ENCODE results near the gene PGC.
A peak's percentile ranks its signal among the peaks of the same experiment; 100 is the strongest.

Gene PGC

DNA sequence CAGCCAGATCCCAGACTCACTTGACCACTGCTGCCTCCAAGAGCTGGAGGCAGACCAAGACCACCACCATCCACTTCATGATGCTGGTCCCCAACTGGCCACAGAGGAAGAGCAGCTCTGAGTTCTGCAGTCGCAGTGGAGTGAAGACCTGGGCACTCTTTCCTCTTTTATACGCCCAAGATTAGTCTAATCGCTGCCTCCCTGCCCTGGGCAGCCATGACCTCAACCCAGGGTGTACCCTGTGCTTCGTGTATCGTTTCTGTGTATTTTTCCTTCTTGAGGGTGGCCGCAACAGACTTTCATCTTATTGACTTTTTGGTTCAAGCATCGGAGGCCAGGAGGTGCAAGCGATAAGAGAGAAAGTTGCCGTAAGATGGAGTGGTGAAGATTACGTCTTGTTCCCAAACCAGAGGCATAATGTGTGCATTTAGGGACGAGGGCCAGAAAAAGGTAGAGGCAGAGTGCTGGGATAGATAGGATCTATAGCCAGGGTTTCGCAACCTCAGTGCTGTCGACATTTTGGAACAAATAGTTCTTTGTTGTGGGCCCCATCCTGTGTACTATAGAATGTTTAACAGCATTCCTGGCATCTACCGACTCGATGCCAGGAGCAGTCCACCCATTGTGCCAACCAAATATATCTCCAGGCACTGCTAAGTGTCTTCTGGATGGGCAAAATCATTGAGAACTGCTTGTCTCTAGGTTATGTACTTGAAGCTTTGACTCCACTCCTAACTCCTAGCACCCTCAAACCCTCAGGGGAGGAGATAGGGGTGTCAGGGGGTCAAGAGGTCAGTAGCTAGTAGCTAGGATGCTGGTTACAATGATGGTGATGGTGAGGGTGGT lies at the start of gene PGC:
TSS of gene PGC (minus strand) at position 142 of the 846 bp plus-strand sequence. CDS start at position 79, 63 bp downstream.
- no peak for DNase-seq

- no peak for DNase-seq
Observed at GRCh38 chr6:41796474-41796873, 49.3 kb upstream of the PGC start.

DNA sequence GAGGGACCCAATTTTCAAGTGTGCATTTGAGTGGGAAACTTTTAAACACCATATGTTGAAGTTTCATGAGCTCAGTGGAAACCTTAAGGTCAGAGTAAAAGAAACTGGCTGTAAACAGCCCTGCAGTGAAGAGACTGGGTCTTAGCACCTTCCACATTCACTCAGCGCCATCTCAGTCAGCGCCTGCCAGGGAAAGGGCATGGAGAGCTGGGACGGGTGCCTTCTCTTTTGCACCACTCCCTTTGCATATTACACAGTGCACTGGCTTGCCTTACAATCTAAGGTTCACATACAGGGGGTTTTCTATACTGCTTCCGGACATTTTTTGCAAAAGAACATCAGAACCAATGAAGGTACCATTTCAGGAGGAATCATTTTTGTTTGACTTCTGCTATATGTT lies 44.8 kb upstream of the PGC start:
- DNase-seq: no peak

GRCh38 chr6:41791305-41791704 lies 44.1 kb upstream of the PGC start:
- no peak for DNase-seq

- no peak for DNase-seq
Observed at GRCh38 chr6:41790045-41790444, 42.8 kb upstream of the PGC start.

DNA sequence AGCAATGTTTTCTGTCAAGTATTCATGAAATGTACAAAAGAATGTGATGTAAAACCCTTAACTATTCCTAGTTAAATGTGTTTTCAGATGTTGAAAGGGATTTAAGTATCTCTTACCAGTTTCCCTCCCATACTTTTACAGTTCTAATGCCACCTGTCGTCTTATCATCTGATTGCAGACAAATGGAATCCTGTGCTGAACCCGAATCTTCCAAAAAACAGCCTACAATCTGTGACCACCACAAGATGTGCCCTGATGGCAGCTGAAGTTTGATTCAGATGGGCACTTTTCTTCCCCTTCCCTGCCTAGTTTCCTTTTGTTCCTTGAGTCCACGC lies 42.2 kb upstream of the PGC start:
- DNase-seq: no peak

DNA sequence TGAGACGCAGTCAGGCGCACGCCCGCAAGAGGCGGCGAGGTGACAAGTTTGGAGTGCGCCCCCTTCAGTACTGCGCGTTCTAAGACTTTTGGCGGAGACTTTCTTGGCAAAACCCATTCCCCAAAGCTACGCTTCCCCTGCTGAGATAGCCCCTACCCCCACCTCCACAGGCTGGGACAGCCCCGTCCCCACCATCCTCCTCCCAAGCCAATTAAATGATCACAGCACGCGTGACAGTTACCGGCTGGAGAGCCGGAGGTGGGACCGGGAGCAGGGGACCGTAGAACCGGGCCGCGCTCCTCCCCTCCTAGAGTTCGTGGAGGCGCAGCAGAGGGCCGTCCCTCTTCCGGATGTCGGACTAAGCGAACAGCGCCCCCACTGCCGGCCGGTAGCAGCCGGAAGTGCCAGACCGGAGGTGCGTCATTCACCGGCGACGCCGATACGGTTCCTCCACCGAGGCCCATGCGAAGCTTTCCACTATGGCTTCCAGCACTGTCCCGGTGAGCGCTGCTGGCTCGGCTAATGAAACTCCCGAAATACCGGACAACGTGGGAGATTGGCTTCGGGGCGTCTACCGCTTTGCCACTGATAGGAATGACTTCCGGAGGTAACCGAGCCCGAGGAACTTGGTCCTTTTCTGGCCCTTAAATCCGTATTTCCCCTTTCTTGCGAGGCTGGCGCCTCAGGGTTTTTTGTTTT lies 40.2 kb upstream of the PGC start, which contains the start of gene TOMM6:
TSS of gene TOMM6 (plus strand) at position 476 of the 699 bp plus-strand sequence. CDS start at position 480, 4 bp downstream.
- peak; percentile 95 for DNase-seq

DNA sequence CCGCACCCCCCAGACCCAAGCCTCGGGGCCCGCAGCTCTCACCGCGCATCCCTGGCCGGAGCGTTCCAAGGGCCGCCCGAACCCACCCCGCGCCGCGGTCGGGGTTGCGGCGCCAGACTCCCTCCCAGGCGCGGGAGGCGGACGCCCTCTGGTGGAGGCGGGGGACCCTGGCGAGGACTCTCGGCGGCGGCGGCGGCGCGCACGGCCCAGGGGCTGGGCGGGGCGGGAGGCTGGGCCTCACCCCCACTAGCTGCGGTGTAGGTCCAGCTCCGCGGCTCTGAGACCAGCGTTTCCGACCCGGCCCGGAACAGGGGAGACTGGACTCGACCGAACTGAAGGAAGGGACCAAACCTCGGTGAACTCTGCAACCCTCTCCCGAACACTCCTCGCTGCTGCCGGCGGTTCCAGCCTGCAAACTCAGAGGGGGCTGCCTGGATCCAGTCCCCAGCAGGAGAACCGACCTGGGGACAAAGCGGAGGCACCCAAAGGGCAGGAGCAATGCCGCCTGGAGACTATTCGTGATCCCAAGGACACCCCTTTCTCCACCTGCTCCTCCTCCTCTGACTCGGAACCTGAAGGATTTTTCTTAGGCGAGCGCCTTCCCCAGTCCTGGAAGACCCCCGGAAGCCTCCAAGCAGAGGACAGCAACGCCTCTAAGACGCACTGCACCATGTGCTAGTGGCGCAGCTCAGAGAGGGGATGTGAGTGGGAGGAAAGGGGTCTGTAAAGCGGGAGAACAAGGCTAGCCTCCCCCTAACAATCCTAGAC lies 39.4 kb upstream of the PGC start:
- DNase-seq: peak; percentile 91

GRCh38 chr6:41785689-41786450 lies 38.7 kb upstream of the PGC start:
- no peak for DNase-seq

DNA sequence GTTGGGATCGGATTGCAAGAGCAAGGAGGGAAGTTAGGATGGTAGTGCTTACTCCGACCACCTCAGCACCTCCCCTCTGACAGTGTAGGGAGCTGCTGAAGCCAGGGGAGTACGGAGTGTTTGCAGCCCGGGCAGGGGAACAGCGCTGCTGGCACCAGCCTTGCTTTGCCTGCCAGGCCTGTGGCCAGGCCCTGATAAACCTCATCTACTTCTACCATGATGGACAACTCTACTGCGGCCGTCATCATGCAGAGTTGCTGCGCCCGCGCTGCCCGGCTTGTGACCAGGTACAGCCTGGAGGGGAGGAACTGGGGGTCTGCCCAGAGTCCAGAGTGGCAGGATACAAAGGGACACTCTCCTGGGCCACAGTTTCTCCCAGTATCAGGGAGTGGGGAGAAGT lies 38.1 kb upstream of the PGC start:
- no peak for DNase-seq

DNA sequence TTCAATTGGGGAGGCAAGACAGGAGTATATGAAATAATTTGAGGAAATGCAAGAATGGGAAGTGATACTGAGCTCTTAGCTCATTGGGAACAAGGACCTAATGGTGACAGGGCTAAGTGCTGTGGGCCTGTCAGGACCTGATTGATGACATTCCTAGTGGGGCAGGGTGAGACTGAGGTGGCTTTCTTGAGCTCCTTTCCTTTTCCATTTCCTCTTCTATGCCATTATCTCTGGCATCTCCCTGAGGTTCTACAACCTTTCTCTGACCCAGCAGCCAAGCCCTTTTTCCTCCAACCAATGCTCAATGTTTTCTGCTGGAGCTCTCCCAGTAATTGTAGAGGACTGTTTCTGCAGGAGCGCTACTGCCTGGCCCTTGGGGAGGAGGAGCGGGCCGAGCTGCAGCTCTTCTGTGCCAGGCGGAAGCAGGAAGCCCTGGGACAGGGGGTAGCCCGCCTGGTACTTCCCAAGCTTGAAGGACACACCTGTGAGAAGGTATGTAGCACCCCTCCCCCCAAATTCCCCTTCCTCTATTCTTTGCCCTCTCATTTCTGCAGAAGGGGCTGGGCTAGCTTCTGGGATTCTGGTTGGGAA lies 37.5 kb upstream of the PGC start:
- DNase-seq: no peak

GRCh38 chr6:41783106-41783780 lies 36.0 kb upstream of the PGC start:
- DNase-seq: no peak

DNA sequence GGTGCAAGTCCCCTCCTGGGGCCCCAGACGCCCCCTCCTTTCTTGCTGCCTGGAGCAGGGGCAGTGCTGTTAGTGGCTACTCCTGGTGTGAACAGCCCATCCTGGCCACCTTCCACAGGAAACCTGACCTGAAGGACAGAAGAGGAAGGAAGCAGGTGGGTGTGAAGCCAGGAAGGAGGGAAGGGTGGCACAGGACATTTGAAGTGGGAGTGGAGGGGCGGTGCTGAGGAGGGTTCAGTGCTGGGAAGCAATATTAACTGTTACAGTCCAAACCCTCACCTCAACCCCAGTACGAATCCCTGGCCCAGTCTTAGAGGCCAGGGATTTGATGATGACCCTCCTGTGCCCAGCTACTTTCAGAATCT lies 34.2 kb upstream of the PGC start:
- DNase-seq: no peak

- DNase-seq: no peak
Observed at GRCh38 chr6:41780551-41781365, 33.6 kb upstream of the PGC start, which contains the start of gene PRICKLE4. PRICKLE4 (plus strand) TSS chr6:41780782; CDS start chr6:41783474, 2,692 bp downstream.

DNA sequence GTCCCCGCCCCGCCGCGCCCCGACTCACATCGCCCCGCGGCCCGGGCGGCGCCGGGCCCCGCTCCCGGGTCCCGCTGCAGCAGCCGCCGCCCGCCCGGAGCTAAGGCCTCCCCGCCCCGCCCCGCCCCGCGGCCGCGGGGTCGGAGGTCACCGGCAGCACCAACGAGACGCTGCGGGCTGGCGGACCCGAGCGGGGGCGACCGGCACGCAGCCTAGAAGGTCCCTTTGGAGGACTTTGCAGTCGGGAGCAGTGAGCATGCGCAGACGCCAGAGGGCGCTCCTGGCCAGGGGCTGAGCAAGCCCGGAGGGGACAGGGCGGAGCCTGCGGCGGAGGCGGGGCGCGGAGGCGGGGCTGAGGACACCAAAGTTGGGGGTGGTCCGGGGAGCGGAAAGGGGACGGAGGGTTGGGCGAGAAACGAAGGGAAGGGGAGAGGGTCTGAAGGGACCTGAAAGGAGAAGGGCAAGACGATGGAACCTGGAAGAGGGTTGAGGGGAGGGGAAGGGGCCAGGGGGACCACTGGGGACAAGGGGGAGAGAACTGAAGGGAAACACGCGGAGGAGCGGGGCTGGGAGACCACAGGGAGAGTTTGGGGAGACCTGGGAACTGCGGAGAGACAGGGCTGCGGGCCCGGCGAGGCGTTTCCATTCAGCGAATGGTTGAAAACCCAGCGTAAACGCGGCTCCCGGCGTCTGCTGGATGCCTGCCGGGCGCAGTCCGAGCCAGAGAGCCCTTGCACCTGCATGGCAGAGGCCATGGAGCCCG lies 32.8 kb upstream of the PGC start, which contains the start of gene FRS3:
TSS of gene FRS3 (minus strand) at position 113 of the 763 bp plus-strand sequence. CDS start 2,913 bp downstream, outside the sequence.
- peak; percentile 100 for DNase-seq

DNA sequence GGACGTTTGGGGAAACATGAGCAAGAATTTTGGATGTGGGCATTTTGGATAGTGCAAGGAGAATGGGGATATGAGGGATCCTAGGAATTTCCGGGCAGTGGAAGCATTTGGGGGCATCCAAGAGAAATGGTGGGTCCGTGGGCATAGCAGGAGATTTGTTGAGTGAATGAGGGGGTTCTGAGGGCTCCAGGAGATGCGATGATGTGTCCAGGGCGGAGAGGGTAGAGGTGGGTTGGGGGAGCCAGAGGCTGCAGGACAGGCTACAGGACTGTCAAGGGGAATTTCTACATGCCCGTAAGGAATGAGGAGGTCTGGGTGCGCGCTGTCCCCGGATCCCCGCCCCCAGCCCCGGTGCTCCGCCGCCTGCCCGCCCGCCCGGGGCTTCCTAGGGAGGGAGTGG lies 32.1 kb upstream of the PGC start:
- DNase-seq: no peak

DNA sequence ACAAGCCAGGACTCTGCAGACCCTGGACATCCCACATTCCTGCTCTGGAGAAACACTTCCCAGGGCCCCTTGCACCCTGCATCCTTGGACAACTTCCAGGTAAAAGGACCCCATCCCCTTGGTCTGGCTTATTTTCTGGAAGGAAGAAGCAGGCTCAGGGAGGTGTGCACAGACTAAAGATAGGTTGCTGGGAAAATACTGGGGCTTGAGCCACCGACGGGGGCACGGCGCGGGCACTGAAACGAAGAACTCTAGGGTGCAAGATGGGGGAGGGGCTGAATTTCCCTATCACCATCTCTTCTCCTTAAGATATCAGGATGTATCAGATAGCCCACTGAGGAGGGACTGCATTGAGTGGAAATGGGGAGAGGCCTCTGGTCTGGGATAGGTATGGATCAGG lies 31.7 kb upstream of the PGC start:
- no peak for DNase-seq

GRCh38 chr6:41777551-41778285 lies 30.5 kb upstream of the PGC start:
- DNase-seq: no peak

DNA sequence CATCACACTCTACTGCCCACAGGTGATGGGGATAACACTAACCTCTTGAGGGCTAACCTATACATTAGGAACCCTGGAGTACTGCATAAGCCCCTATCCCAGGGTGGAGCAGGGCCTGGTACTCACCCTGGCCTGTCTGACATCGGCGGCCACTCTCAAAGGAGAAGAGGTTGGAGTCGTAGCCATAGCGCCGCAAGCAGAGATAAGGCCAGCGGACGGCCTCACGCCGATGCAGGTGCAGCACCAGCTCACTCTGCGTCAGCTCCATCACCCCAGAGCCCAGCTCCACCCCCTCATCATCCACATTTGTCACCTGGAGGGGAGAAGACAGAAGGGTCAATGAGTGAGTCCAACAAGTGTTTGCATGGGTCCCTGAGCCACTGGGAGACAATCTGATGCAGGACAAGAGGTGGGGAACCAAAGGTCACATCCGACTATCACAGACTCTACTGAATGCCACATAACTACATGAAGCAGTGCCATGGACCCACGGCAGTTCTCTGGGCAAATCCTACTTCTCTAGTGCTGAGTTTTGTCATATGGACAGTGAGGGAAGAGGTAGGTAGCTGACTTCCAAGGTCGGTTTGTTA lies 28.2 kb upstream of the PGC start:
- DNase-seq: no peak

All from activated T-cell treated with anti-CD3 and anti-CD28 coated beads, Interleukin-2, amount 50 U/mL, for 1 hour (primary cell).